Measurements from ENCODE around the gene RNF213. TPM values are rescaled to one million over a fixed set of nuclear protein-coding genes. Genes with fewer than 3 reads are reported as not detected.

RNF213 gene
- total RNA-seq, 2 donors from 2014 or later: 150 to 174 TPM

- DNase-seq (ENCODE audit: low spot score): no peak
- ATAC-seq (ENCODE audit: insufficient number of reproducible peaks, low FRiP score, low read depth): no peak
- H3K4me1 ChIP-seq (ENCODE audit: control insufficient read depth in 1 of 2, low read depth in 2 of 2): no peaks in the 10 kb centered on the region
- TF ChIP-seq CTCF (IDR thresholded peaks at IDR 0.05): no peak
- no peak overlapping the region for H3K27ac ChIP-seq
- H3K4me3 ChIP-seq: no peak overlapping the region
- no peaks in the 10 kb centered on the region for H3K9me3 ChIP-seq
- H3K36me3 ChIP-seq: peaks cover 68% of the 10 kb centered on the region
- no peaks in the 10 kb centered on the region for H3K27me3 ChIP-seq (replicated peaks; ENCODE audit: insufficient read depth)
Measured at GRCh38 chr17:80354336-80354735, 93.7 kb downstream of the RNF213 start.

GRCh38 chr17:80356231-80356856, 95.7 kb downstream of the RNF213 start:
- DNase-seq (ENCODE audit: low spot score): no peak
- no peaks in the 10 kb centered on the region for H3K9me3 ChIP-seq
- H3K36me3 ChIP-seq: peaks cover 63% of the 10 kb centered on the region
- no peak for TF ChIP-seq CTCF (IDR thresholded peaks at IDR 0.05)
- H3K27me3 ChIP-seq (replicated peaks; ENCODE audit: insufficient read depth): no peaks in the 10 kb centered on the region
- H3K4me3 ChIP-seq: no peak overlapping the region
- no peaks in the 10 kb centered on the region for H3K4me1 ChIP-seq (ENCODE audit: control insufficient read depth in 1 of 2, low read depth in 2 of 2)
- no peak for ATAC-seq (ENCODE audit: insufficient number of reproducible peaks, low FRiP score, low read depth)
- no peak overlapping the region for H3K27ac ChIP-seq

GRCh38 chr17:80358131-80358530, 97.5 kb downstream of the RNF213 start:
- H3K27me3 ChIP-seq (replicated peaks; ENCODE audit: insufficient read depth): no peaks in the 10 kb centered on the region
- DNase-seq (ENCODE audit: low spot score) (no peak), ATAC-seq (ENCODE audit: insufficient number of reproducible peaks, low FRiP score, low read depth) (no peak)
- H3K4me1 ChIP-seq (ENCODE audit: control insufficient read depth in 1 of 2, low read depth in 2 of 2): no peaks in the 10 kb centered on the region
- H3K27ac ChIP-seq: no peak overlapping the region
- H3K36me3 ChIP-seq: peaks cover 62% of the 10 kb centered on the region
- no peak overlapping the region for H3K4me3 ChIP-seq
- no peaks in the 10 kb centered on the region for H3K9me3 ChIP-seq
- TF ChIP-seq CTCF (IDR thresholded peaks at IDR 0.05): no peak

- no peak for TF ChIP-seq CTCF (IDR thresholded peaks at IDR 0.05)
- no peak overlapping the region for H3K27ac ChIP-seq
- H3K9me3 ChIP-seq: no peaks in the 10 kb centered on the region
- peaks cover 62% of the 10 kb centered on the region for H3K36me3 ChIP-seq
- H3K27me3 ChIP-seq (replicated peaks; ENCODE audit: insufficient read depth): no peaks in the 10 kb centered on the region
- H3K4me3 ChIP-seq: no peak overlapping the region
- H3K4me1 ChIP-seq (ENCODE audit: control insufficient read depth in 1 of 2, low read depth in 2 of 2): no peaks in the 10 kb centered on the region
- no peak for ATAC-seq (ENCODE audit: insufficient number of reproducible peaks, low FRiP score, low read depth)
- DNase-seq (ENCODE audit: low spot score): no peak
Measured at GRCh38 chr17:80358861-80359260, 98.2 kb downstream of the RNF213 start.

- no peak for DNase-seq (ENCODE audit: low spot score)
- ATAC-seq (ENCODE audit: insufficient number of reproducible peaks, low FRiP score, low read depth): no peak
- H3K4me1 ChIP-seq (ENCODE audit: control insufficient read depth in 1 of 2, low read depth in 2 of 2): no peaks in the 10 kb centered on the region
- no peaks in the 10 kb centered on the region for H3K9me3 ChIP-seq
- H3K4me3 ChIP-seq: no peak overlapping the region
- no peaks in the 10 kb centered on the region for H3K27me3 ChIP-seq (replicated peaks; ENCODE audit: insufficient read depth)
- no peak overlapping the region for H3K27ac ChIP-seq
- TF ChIP-seq CTCF (IDR thresholded peaks at IDR 0.05): no peak
- peaks cover 62% of the 10 kb centered on the region for H3K36me3 ChIP-seq
Measured at GRCh38 chr17:80359422-80360110, 98.9 kb downstream of the RNF213 start.
